ENCODE measurements around the gene PMEL. TPM values are rescaled to one million over a fixed set of nuclear protein-coding genes. Genes with fewer than 3 reads are reported as not detected.

Gene PMEL
- total and polyA plus RNA-seq, 4 donors: 1.1 to 4.5 (median 2.4) TPM

GRCh38 chr12:55985341-55985740, 19.5 kb upstream of the PMEL start:
- peaks cover 12 to 44% (median 24%) of the 10 kb centered on the region in 4 donors for H3K36me3 ChIP-seq (ENCODE audit: control insufficient read depth in 4 of 4, insufficient read depth in 3 of 4, low read depth in 1 of 4, low read length in 3 of 4)
- WGBS: 83% methylated on average over 4 of the region's 4 CpGs
- no peak overlapping the region for H3K27ac ChIP-seq (ENCODE audit: low read depth in 1 of 2, low read length in 2 of 2)
- no peaks in the 10 kb centered on the region for H3K9me3 ChIP-seq (ENCODE audit: control insufficient read depth in 4 of 4, low read length in 3 of 4)
- H3K4me1 ChIP-seq (ENCODE audit: control insufficient read depth in 4 of 4, insufficient read depth in 4 of 4, low read length in 3 of 4): peaks cover 0 to 1% (median 0%) of the 10 kb centered on the region in 4 donors
- H3K9ac ChIP-seq (ENCODE audit: low read depth in 1 of 2, low read length in 2 of 2): no peak overlapping the region
- no peak overlapping the region for H3K4me3 ChIP-seq (ENCODE audit: low read depth in 1 of 3, low read length in 3 of 3)
- no peak for DNase-seq (ENCODE audit: low spot score)
- no peaks in the 10 kb centered on the region for H3K27me3 ChIP-seq (ENCODE audit: control insufficient read depth in 4 of 4, insufficient read depth in 4 of 4, low read length in 3 of 4)
- TF ChIP-seq GABPA (IDR thresholded peaks at IDR 0.05 in 1 of 2, conservative IDR thresholded peaks at IDR 0.05 in 1 of 2): no peak
- TF ChIP-seq, protein P1, sequence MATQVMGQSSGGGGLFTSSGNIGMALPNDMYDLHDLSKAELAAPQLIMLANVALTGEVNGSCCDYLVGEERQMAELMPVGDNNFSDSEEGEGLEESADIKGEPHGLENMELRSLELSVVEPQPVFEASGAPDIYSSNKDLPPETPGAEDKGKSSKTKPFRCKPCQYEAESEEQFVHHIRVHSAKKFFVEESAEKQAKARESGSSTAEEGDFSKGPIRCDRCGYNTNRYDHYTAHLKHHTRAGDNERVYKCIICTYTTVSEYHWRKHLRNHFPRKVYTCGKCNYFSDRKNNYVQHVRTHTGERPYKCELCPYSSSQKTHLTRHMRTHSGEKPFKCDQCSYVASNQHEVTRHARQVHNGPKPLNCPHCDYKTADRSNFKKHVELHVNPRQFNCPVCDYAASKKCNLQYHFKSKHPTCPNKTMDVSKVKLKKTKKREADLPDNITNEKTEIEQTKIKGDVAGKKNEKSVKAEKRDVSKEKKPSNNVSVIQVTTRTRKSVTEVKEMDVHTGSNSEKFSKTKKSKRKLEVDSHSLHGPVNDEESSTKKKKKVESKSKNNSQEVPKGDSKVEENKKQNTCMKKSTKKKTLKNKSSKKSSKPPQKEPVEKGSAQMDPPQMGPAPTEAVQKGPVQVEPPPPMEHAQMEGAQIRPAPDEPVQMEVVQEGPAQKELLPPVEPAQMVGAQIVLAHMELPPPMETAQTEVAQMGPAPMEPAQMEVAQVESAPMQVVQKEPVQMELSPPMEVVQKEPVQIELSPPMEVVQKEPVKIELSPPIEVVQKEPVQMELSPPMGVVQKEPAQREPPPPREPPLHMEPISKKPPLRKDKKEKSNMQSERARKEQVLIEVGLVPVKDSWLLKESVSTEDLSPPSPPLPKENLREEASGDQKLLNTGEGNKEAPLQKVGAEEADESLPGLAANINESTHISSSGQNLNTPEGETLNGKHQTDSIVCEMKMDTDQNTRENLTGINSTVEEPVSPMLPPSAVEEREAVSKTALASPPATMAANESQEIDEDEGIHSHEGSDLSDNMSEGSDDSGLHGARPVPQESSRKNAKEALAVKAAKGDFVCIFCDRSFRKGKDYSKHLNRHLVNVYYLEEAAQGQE (IDR thresholded peaks at IDR 0.05): no peak
- TF ChIP-seq SP1 (IDR thresholded peaks at IDR 0.05): no peak

DNA sequence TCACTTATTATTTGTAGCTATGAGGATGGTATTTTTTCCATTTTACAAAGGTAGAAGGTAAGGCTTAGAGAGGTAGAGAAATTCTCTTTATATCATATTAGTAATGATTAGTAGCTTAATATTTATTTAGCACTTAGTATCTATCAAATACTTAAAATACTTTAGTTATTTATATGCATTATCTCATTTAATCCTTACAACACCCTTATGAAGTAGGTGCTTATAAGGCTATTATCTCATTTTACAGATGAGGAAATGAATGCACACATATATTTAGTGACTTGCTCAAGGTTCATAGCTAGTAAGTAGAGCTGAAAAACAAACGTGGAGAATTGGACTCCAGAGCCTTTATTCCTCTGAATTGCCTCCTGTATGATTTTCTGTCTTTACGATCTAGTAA, 19.0 kb upstream of the PMEL start:
- H3K9ac ChIP-seq (ENCODE audit: low read depth in 1 of 2, low read length in 2 of 2): no peak overlapping the region
- no peaks in the 10 kb centered on the region for H3K9me3 ChIP-seq (ENCODE audit: control insufficient read depth in 4 of 4, low read length in 3 of 4)
- no peaks in the 10 kb centered on the region for H3K27me3 ChIP-seq (ENCODE audit: control insufficient read depth in 4 of 4, insufficient read depth in 4 of 4, low read length in 3 of 4)
- H3K4me1 ChIP-seq (ENCODE audit: control insufficient read depth in 4 of 4, insufficient read depth in 4 of 4, low read length in 3 of 4): peaks cover 0 to 1% (median 0%) of the 10 kb centered on the region in 4 donors
- no peak for TF ChIP-seq GABPA (IDR thresholded peaks at IDR 0.05 in 1 of 2, conservative IDR thresholded peaks at IDR 0.05 in 1 of 2)
- TF ChIP-seq, protein P1 (IDR thresholded peaks at IDR 0.05): no peak
- no peak overlapping the region for H3K4me3 ChIP-seq (ENCODE audit: low read depth in 1 of 3, low read length in 3 of 3)
- H3K36me3 ChIP-seq (ENCODE audit: control insufficient read depth in 4 of 4, insufficient read depth in 3 of 4, low read depth in 1 of 4, low read length in 3 of 4): peaks cover 12 to 41% (median 23%) of the 10 kb centered on the region in 4 donors
- DNase-seq (ENCODE audit: low spot score): no peak
- WGBS: 72% methylated on average over 2 of the region's 2 CpGs
- H3K27ac ChIP-seq (ENCODE audit: low read depth in 1 of 2, low read length in 2 of 2): no peak overlapping the region

DNA sequence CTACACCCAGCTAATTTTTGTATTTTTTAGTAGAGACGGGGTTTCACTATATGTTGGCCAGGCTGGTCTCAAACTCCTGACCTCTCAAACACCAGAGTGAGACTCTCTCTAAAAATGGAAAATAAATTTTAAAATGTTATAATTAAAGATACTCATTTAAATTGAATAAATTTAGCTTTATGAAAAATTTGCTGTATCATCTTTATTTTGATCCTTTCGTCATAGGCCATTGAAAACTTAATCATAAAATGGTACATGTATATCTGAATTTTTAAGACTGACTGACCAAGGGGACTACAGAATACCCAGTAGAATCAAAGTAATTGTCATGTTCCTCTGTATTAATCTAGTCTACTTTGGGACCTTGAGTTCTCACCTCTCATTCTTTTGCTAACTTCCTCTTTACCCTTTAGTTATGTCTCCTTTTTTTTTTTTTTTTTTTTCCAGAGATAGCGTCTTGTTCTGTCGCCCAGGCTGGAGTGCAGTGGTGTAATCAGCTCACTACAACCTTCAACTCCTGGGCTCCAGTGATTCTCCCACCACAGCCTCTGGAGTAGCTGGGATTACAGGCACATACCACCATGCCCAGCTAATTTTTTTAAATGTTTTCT, 17.5 kb upstream of the PMEL start:
- peaks cover 12 to 33% (median 20%) of the 10 kb centered on the region in 4 donors for H3K36me3 ChIP-seq (ENCODE audit: control insufficient read depth in 4 of 4, insufficient read depth in 3 of 4, low read depth in 1 of 4, low read length in 3 of 4)
- H3K4me1 ChIP-seq (ENCODE audit: control insufficient read depth in 4 of 4, insufficient read depth in 4 of 4, low read length in 3 of 4): peaks cover 0 to 1% (median 0%) of the 10 kb centered on the region in 4 donors

More for the DNA sequence above, 17.5 kb upstream of the PMEL start:
- TF ChIP-seq GABPA (IDR thresholded peaks at IDR 0.05 in 1 of 2, conservative IDR thresholded peaks at IDR 0.05 in 1 of 2): no peak
- no peak for TF ChIP-seq HNF4G (IDR thresholded peaks at IDR 0.05)
- no peak for TF ChIP-seq NR2F2 (IDR thresholded peaks at IDR 0.05)
- no peak for TF ChIP-seq MAX (IDR thresholded peaks at IDR 0.05)
- no peak for TF ChIP-seq HNF4A (conservative IDR thresholded peaks at IDR 0.05)
- no peak for TF ChIP-seq RAD21 (IDR thresholded peaks at IDR 0.05)
- no peak for TF ChIP-seq ZBTB33 (IDR thresholded peaks at IDR 0.05)
- TF ChIP-seq JUND (IDR thresholded peaks at IDR 0.05): no peak
- no peak for TF ChIP-seq SP1 (IDR thresholded peaks at IDR 0.05)
- Histone ChIP-seq H3K27me3 (ENCODE audit: control insufficient read depth in 4 of 4, insufficient read depth in 4 of 4, low read length in 3 of 4) (no peaks in the 10 kb centered on the region), H3K4me3 (ENCODE audit: low read depth in 1 of 3, low read length in 3 of 3) (no peak overlapping the region), H3K9ac (ENCODE audit: low read depth in 1 of 2, low read length in 2 of 2) (no peak overlapping the region), H3K9me3 (ENCODE audit: control insufficient read depth in 4 of 4, low read length in 3 of 4) (no peaks in the 10 kb centered on the region), H3K27ac (ENCODE audit: low read depth in 1 of 2, low read length in 2 of 2) (no peak overlapping the region)
- no peak for DNase-seq (ENCODE audit: low spot score)
- 87% methylated on average over 4 of the region's 4 CpGs for WGBS

Measured in liver (tissue), 9 donors.